Tibial artery (tissue), 4 donors: ENCODE measurements around the gene TSPAN9.

Experiments used
- DNase-seq, 2 donors: peaks; one replicate each; pipeline ENCODE4 v3.0.0-alpha.2; 2019
- H3K27ac ChIP-seq, 2 donors: fragments of 200-600 bp; sonication (generic) in 1 of 2; 1 replicate in 1 of 2; 2 replicates in 1 of 2; pipeline ENCODE4 v1.5.1; 2018 to 2019; ENCODE audit warnings: mild to moderate bottlenecking in 1 of 2
- H3K27me3 ChIP-seq, 2 donors: fragments of 200-600 bp; sonication (generic) in 1 of 2; one replicate each; pipeline versions ENCODE4 v1.5.1 to v1.6.0; 2016 to 2019
- H3K36me3 ChIP-seq, 3 donors: fragments of 200-600 bp; sonication (generic) in 2 of 3; one replicate each; pipeline ENCODE4 v1.5.1; 2016 to 2019; ENCODE audit warnings: mild to moderate bottlenecking in 2 of 3
- H3K4me1 ChIP-seq, 4 donors: fragments of 200-600 bp; sonication (generic) in 2 of 4; 1 replicate in 3 of 4; 2 replicates in 1 of 4; pipeline ENCODE4 v1.5.1; 2016 to 2019
- H3K4me3 ChIP-seq, 2 donors: fragments of 200-600 bp; sonication (generic) in 1 of 2; 1 replicate in 1 of 2; 2 replicates in 1 of 2; pipeline ENCODE4 v1.5.1; 2018 to 2019; ENCODE audit warnings: mild to moderate bottlenecking in 2 of 2
- H3K9me3 ChIP-seq, 3 donors: fragments of 200-600 bp; sonication (generic) in 1 of 3; one replicate each; pipeline ENCODE4 v1.5.1; 2016 to 2019
- CTCF ChIP-seq, 2 experiments: fragments of 200-600 bp in 1 of 2; fragments of 450-650 bp in 1 of 2; IDR thresholded peaks; one replicate each; pipeline ENCODE4 v1.5.1; 2017 to 2019; ENCODE audit warnings: antibody characterized with exemption in 2 of 2, mild to moderate bottlenecking in 1 of 2, moderate library complexity in 1 of 2
- intact Hi-C: fragments of 100-400 bp; cut with DNase I; formaldehyde crosslinking; loops from one replicate; pipeline ENCODE4 v1.15.0; 2023; ENCODE audit warnings: low total_unique reads

Gene TSPAN9

GRCh38 chr12:3229577-3229976 is 152.4 kb downstream of the TSPAN9 start:
- no peak overlapping the region for H3K27ac ChIP-seq
- H3K4me1 ChIP-seq, result peaks cover 0 to 21% (median 13%) of the 10 kb centered on the region in 4 donors
- no peak for DNase-seq
- H3K4me3 ChIP-seq, result no peak overlapping the region
- H3K9me3 ChIP-seq, result no peaks in the 10 kb centered on the region
- intact Hi-C loops, result no loop called here
- no peak for TF ChIP-seq CTCF (IDR thresholded peaks at IDR 0.05)
- no peaks in the 10 kb centered on the region for H3K36me3 ChIP-seq
- H3K27me3 ChIP-seq, result no peaks in the 10 kb centered on the region

- no peaks in the 10 kb centered on the region for H3K36me3 ChIP-seq
- intact Hi-C loops, result no loop called here
- peaks cover 0 to 21% (median 13%) of the 10 kb centered on the region in 4 donors for H3K4me1 ChIP-seq
- H3K27ac ChIP-seq, result peak overlapping the region; percentile 54 to 58
- no peak overlapping the region for H3K4me3 ChIP-seq
- DNase-seq, result no peak
- no peaks in the 10 kb centered on the region for H3K9me3 ChIP-seq
- H3K27me3 ChIP-seq, result no peaks in the 10 kb centered on the region
- no peak for TF ChIP-seq CTCF (IDR thresholded peaks at IDR 0.05)
These were observed 153.7 kb downstream of the TSPAN9 start for GRCh38 chr12:3230758-3231375.

- Histone ChIP-seq H3K36me3 (no peaks in the 10 kb centered on the region), H3K4me1 (peaks cover 0 to 24% (median 13%) of the 10 kb centered on the region in 4 donors), H3K27me3 (no peaks in the 10 kb centered on the region), H3K4me3 (no peak overlapping the region), H3K9me3 (no peaks in the 10 kb centered on the region), H3K27ac (peak overlapping the region; percentile 54 to 58)
- no peak for TF ChIP-seq CTCF (IDR thresholded peaks at IDR 0.05)
- intact Hi-C loops, result no loop called here
- DNase-seq, result no peak
These were observed 154.3 kb downstream of the TSPAN9 start for GRCh38 chr12:3231399-3231876.

- no peak for TF ChIP-seq CTCF (IDR thresholded peaks at IDR 0.05)
- H3K36me3 ChIP-seq, result no peaks in the 10 kb centered on the region
- no peak for DNase-seq
- H3K9me3 ChIP-seq, result no peaks in the 10 kb centered on the region
- H3K4me1 ChIP-seq, result peaks cover 0 to 28% (median 15%) of the 10 kb centered on the region in 4 donors
- H3K27ac ChIP-seq, result no peak overlapping the region
- intact Hi-C loops, result no loop called here
- no peak overlapping the region for H3K4me3 ChIP-seq
- no peaks in the 10 kb centered on the region for H3K27me3 ChIP-seq
These were observed 156.6 kb downstream of the TSPAN9 start for GRCh38 chr12:3233797-3234196.

- Histone ChIP-seq H3K9me3 (no peaks in the 10 kb centered on the region), H3K4me3 (no peak overlapping the region), H3K4me1 (peaks cover 0 to 22% (median 13%) of the 10 kb centered on the region in 4 donors), H3K36me3 (no peaks in the 10 kb centered on the region), H3K27ac (no peak overlapping the region), H3K27me3 (no peaks in the 10 kb centered on the region)
- intact Hi-C loops, result no loop called here
- TF ChIP-seq CTCF (IDR thresholded peaks at IDR 0.05), result no peak
- DNase-seq, result no peak
These were observed 159.4 kb downstream of the TSPAN9 start for GRCh38 chr12:3236345-3237187.
